ENCODE measurements around the gene USB1.

DNA sequence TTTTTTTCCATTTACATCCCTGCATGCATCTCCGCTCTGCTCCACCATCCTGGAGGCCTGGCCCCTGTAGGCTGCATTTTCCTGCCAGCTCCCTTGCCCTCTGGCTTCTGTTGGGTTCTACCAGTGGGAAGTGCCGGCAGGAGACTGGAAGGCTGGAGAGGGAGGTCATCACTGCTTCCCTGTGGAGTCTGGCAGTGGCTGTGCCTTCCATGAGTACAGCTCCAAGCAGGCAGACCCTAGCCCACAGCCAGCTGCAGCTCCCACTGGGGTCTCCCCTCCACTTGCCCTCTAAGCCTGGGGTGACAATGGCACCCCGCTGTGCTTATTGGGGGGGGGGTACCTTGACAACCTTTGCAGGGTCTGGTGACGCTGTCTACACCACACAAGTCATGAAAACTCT lies 61.6 kb downstream of the USB1 start:
- TF ChIP-seq NPAS2 (CRISPR knock-in tag; IDR thresholded peaks at IDR 0.05; ENCODE audit: borderline replicate concordance), result no peak
- no peak for TF ChIP-seq TP53 (CRISPR knock-in tag; IDR thresholded peaks at IDR 0.05)
- no peak for TF ChIP-seq CTCF (IDR thresholded peaks at IDR 0.05)
- TF ChIP-seq POLR2AphosphoS2 (conservative IDR thresholded peaks at IDR 0.05; ENCODE audit: low read length), result no peak
- no peak for TF ChIP-seq POLR2A (IDR thresholded peaks at IDR 0.05; ENCODE audit: low read length)
- TF ChIP-seq JUNB (IDR thresholded peaks at IDR 0.05), result no peak
- TF ChIP-seq RAD21 (conservative IDR thresholded peaks at IDR 0.05 in 1 of 2, IDR thresholded peaks at IDR 0.05 in 1 of 2), result no peak
- TF ChIP-seq MAX (IDR thresholded peaks at IDR 0.05), result no peak
- no peak for TF ChIP-seq KDM1A (IDR thresholded peaks at IDR 0.05; ENCODE audit: low read depth)
- no peak for TF ChIP-seq KDM5A (IDR thresholded peaks at IDR 0.05)
